Esophagus squamous epithelium (tissue), 5 donors: ENCODE measurements around the gene CMTR1. TPM values are rescaled to one million over a fixed set of nuclear protein-coding genes. Genes with fewer than 3 reads are reported as not detected.
"Not testable (repeated sequence)": the region's sequence is repeated elsewhere in the genome, so short reads cannot be mapped to it uniquely, and the experiment has no call there.

ENCODE experiments used
- DNase-seq: peaks from one replicate; lab custom pipeline; 2025; lab: John Stamatoyannopoulos, UW
- H3K27ac ChIP-seq, 4 donors: fragments of 200-600 bp; sonication (generic); one replicate each; pipeline ENCODE4 v1.5.1; 2016 to 2019; ENCODE audit warnings: mild to moderate bottlenecking in 1 of 4
- H3K27me3 ChIP-seq, 4 donors: fragments of 200-600 bp; sonication (generic); 1 replicate in 3 of 4; 2 replicates in 1 of 4; pipeline versions ENCODE4 v1.5.1 to v1.6.0; 2017 to 2021; ENCODE audit warnings: antibody characterized with exemption in 1 of 4
- H3K36me3 ChIP-seq, 3 donors: fragments of 200-600 bp; sonication (generic); one replicate each; pipeline ENCODE4 v1.5.1; 2016 to 2019
- H3K4me1 ChIP-seq, 3 donors: fragments of 200-600 bp; sonication (generic); one replicate each; pipeline ENCODE4 v1.5.1; 2017 to 2019
- H3K4me3 ChIP-seq, 4 donors: fragments of 200-600 bp; sonication (generic); 1 replicate in 3 of 4; 2 replicates in 1 of 4; pipeline ENCODE4 v1.5.1; 2016 to 2019; ENCODE audit warnings: mild to moderate bottlenecking in 2 of 4, moderate library complexity in 1 of 4
- H3K9me3 ChIP-seq, 3 donors: fragments of 200-600 bp; sonication (generic); one replicate each; pipeline ENCODE4 v1.5.1; 2016 to 2019
- POLR2A ChIP-seq, 4 donors: fragments of 450-650 bp; IDR thresholded peaks; one replicate each; pipeline ENCODE4 v1.6.1; 2017; ENCODE audit warnings: antibody characterized with exemption in 4 of 4, mild to moderate bottlenecking in 4 of 4, moderate library complexity in 3 of 4
- WGBS, 2 donors: methylation state at CpG; one replicate each; pipeline ENCODE4 v1.1.5; 2018; 5-methylcytosine and 5-hydroxymethylcytosine counted together
- intact Hi-C: fragments of 100-400 bp; cut with DNase I; formaldehyde crosslinking; loops from one replicate; pipeline ENCODE4 v1.15.0; 2022
- total RNA-seq, 4 donors: library from RNA; depleted of rRNA; stranded (reverse); fragments of >200 nt; gene quantifications; one replicate each; pipeline ENCODE4 v1.1.0, GENCODE V29; 2016
- TF ChIP-seq, protein P1 (sequence below), 6 experiments: fragments of 450-650 bp in 4 of 6; fragments of 200-600 bp in 2 of 6; sonication (generic) in 2 of 6; IDR thresholded peaks; one replicate each; pipeline ENCODE4 v1.5.1; 2016 to 2019; ENCODE audit warnings: antibody characterized with exemption in 6 of 6, mild to moderate bottlenecking in 4 of 6, moderate library complexity in 4 of 6
- donor health status: DM: yes; HTN: yes; CAD: no.

CMTR1 gene
- total RNA-seq, 4 donors from 2014 or later = 15.2 to 30.5 (median 20.5) TPM

DNA sequence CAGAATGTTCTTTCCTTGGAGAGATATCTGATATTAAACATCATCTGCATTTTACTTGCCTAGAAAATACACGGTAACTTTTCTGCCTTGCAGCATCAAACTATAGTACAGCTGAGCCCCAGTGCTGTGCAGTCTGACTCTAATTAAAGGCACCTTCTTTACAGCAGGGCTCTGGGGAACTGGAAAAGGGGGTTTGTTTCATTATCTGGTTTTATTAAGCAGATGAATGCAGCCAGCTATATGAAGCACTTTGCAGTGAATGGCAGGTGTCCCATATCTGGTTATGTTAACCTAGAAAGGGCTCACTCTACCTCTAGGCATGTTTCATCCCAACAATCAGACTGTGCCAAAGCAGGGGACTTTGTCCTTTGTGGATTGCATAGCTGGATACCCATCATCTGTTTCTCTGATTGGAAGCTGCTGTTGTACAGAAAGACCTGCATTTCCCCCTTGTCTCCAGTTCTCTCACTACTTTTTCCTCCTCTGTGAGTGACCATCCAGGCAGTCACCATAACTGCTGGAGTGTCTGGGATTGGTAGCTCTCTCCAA is 39.6 kb upstream of the CMTR1 start:
- Histone ChIP-seq H3K4me1 (no peaks in the 10 kb centered on the region), H3K9me3 (no peaks in the 10 kb centered on the region), H3K27ac (no peak overlapping the region), H3K27me3 (no peaks in the 10 kb centered on the region), H3K4me3 (no peak overlapping the region), H3K36me3 (peaks cover 0 to 70% (median 0%) of the 10 kb centered on the region in 3 donors)
- intact Hi-C loops = no loop called here
- TF ChIP-seq, protein P1, sequence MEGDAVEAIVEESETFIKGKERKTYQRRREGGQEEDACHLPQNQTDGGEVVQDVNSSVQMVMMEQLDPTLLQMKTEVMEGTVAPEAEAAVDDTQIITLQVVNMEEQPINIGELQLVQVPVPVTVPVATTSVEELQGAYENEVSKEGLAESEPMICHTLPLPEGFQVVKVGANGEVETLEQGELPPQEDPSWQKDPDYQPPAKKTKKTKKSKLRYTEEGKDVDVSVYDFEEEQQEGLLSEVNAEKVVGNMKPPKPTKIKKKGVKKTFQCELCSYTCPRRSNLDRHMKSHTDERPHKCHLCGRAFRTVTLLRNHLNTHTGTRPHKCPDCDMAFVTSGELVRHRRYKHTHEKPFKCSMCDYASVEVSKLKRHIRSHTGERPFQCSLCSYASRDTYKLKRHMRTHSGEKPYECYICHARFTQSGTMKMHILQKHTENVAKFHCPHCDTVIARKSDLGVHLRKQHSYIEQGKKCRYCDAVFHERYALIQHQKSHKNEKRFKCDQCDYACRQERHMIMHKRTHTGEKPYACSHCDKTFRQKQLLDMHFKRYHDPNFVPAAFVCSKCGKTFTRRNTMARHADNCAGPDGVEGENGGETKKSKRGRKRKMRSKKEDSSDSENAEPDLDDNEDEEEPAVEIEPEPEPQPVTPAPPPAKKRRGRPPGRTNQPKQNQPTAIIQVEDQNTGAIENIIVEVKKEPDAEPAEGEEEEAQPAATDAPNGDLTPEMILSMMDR (IDR thresholded peaks at IDR 0.05) = no peak
- no peak for TF ChIP-seq POLR2A (IDR thresholded peaks at IDR 0.05)
- DNase-seq = no peak
- 83 to 88% methylated on average over 1 of the region's 1 CpG for WGBS, 2 donors

DNA sequence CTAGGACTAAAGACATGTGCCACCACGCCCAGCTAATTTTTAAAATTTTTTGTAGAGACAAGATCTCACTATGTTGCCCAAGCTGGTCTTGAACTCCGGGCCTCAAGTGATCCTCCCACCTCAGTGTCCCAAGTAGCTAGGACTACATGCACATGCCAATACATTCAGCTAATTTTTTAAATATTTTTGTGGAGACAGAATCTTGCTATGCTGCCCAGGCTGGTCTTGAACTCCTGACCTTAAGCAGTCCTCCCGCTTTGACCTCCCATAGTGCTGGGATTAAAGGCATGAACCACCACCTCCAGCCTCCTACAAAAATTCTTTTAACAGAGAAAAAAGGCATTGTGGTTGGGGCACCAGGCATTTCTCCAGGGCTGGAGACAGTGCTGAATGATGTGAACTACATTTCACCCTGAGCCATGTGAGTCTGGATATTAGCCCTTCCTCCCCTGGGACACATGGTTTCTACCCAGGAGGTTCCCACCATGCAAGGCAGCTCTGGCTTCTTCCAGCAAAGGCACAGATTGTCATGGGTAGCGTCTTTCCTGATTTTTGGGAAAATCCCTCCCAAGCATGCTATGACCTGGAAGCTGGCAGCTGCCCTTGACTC is 36.3 kb upstream of the CMTR1 start:
- Histone ChIP-seq H3K36me3 (peaks cover 0 to 38% (median 0%) of the 10 kb centered on the region in 3 donors), H3K4me1 (no peaks in the 10 kb centered on the region), H3K27ac (no peak overlapping the region), H3K27me3 (no peaks in the 10 kb centered on the region), H3K9me3 (no peaks in the 10 kb centered on the region), H3K4me3 (no peak overlapping the region)
- no peak for DNase-seq
- intact Hi-C loops = no loop called here
- 44 to 72% methylated on average over 3 to 4 of the region's 4 CpGs for WGBS, 2 donors
- TF ChIP-seq POLR2A (IDR thresholded peaks at IDR 0.05) = no peak
- TF ChIP-seq, protein P1 (IDR thresholded peaks at IDR 0.05) = no peak

DNA sequence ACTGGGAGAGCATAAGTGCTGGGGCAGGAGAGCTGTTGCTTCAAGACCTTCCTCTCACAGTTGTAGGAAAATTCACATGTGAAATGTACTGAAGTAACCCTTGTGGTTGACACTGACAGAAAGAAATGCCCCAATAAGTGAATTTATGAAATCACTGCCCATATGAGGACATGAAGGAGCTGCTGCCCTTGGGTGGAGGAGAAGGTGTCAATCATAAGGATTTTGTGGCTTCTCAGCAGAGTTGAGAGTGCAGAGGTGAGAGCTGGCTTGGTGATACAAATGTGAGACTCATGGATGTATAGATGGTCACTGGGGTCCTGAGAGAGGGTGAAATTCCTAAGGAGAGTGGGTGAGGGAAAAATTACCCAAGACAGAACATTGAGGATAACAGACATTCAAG is 33.9 kb upstream of the CMTR1 start:
- Histone ChIP-seq H3K4me3 (no peak overlapping the region), H3K27me3 (no peaks in the 10 kb centered on the region), H3K9me3 (no peaks in the 10 kb centered on the region), H3K36me3 (peaks cover 0 to 13% (median 0%) of the 10 kb centered on the region in 3 donors), H3K4me1 (no peaks in the 10 kb centered on the region), H3K27ac (no peak overlapping the region)
- TF ChIP-seq, protein P1 (IDR thresholded peaks at IDR 0.05) = no peak
- TF ChIP-seq POLR2A (IDR thresholded peaks at IDR 0.05) = no peak
- intact Hi-C loops = no loop called here
- no peak for DNase-seq

DNA sequence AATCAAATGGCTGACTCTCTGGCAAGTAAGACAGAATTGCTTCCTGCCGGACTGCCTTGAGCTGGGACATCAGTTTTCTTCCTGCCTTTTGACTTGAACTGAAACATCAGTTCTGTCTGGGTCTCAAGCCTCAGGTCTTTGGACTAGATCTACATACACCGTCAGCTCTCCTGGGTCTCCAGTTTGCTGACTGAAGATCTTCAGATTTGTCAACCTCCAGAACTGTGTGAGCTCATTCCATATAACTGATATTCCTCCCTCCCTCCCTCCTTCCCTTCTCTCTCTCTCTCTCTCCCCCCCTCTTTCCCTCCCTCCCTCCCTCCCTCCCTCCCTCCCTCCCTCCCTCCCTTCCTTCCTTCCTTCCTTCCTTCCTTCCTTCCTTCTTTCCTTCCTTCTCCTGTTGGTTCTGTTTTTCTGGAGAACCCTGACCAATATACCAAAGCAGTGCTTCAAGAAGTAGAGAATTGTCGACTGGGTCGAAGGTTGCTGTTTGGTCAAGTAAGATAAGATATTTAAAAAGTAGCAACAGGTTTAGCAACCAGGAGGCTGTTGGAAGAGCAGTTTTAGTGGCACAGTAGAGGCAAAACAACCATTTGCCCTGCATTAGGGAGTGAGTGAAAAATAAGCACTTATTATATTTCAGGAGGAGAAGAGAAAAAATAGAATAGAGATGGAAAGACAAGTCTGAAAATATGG is 33.1 kb upstream of the CMTR1 start:
- H3K27ac ChIP-seq = no peak overlapping the region
- intact Hi-C loops = no loop called here
- H3K36me3 ChIP-seq = peaks cover 0 to 5% (median 0%) of the 10 kb centered on the region in 3 donors
- no peaks in the 10 kb centered on the region for H3K4me1 ChIP-seq
- no peak overlapping the region for H3K4me3 ChIP-seq
- no peaks in the 10 kb centered on the region for H3K27me3 ChIP-seq
- DNase-seq = no peak
- WGBS, 2 donors = 64 to 70% methylated on average over 3 to 4 of the region's 4 CpGs
- H3K9me3 ChIP-seq = no peaks in the 10 kb centered on the region
- TF ChIP-seq POLR2A (IDR thresholded peaks at IDR 0.05) = no peak
- TF ChIP-seq, protein P1 (IDR thresholded peaks at IDR 0.05) = no peak

DNA sequence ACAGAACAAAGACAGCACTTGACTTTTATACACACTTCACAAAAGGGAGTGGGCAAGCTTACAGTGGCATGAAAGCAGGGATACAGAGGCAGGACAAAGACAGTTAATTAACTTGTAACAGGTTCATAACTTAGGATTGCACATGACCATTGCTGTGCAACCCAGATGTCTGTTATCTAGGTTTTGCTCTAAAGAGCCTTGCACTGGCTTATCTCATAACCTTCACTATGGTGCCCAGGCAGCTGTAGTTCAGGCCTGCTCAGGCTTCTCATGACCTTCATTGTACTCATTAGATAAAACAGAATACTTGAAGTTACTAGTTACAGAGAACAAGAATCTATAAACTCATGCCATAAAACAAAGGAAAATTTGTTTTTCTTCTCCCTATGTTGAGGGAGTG is 31.4 kb upstream of the CMTR1 start:
- DNase-seq, H3K27me3 ChIP-seq, intact Hi-C loops, H3K9me3 ChIP-seq, H3K4me3 ChIP-seq, H3K4me1 ChIP-seq, H3K36me3 ChIP-seq, H3K27ac ChIP-seq: not testable (repeated sequence)
